Uterus (tissue), 4 donors: ENCODE measurements around the gene POLR2C. TPM values are rescaled to one million over a fixed set of nuclear protein-coding genes. Genes with fewer than 3 reads are reported as not detected.
"Not testable (repeated sequence)": the region's sequence is repeated elsewhere in the genome, so short reads cannot be mapped to it uniquely, and the experiment has no call there.

ENCODE experiments used
- DNase-seq, 2 donors: peaks; one replicate each; pipeline ENCODE4 v3.0.0-alpha.2; 2019 to 2020
- H3K27ac ChIP-seq, 2 donors: fragments of 200-600 bp; sonication (generic); 1 replicate in 1 of 2; 2 replicates in 1 of 2; pipeline ENCODE4 v1.5.1; 2016 to 2018
- H3K27me3 ChIP-seq, 2 donors: fragments of 200-600 bp; sonication (generic); one replicate each; pipeline ENCODE4 v1.5.1; 2018 to 2019; ENCODE audit warnings: control low read depth in 1 of 2
- H3K36me3 ChIP-seq, 2 donors: fragments of 200-600 bp; sonication (generic); one replicate each; pipeline ENCODE4 v1.5.1; 2019; ENCODE audit warnings: control low read depth in 1 of 2
- H3K4me1 ChIP-seq, 2 donors: fragments of 200-600 bp; sonication (generic); one replicate each; pipeline ENCODE4 v1.5.1; 2018 to 2019; ENCODE audit warnings: control low read depth in 1 of 2
- H3K4me3 ChIP-seq, 2 donors: fragments of 200-600 bp; sonication (generic); 1 replicate in 1 of 2; 2 replicates in 1 of 2; pipeline ENCODE4 v1.5.1; 2018 to 2019; ENCODE audit warnings: mild to moderate bottlenecking in 1 of 2
- H3K9me3 ChIP-seq, 2 donors: fragments of 200-600 bp; sonication (generic); one replicate each; pipeline ENCODE4 v1.5.1; 2019; ENCODE audit warnings: control low read depth in 1 of 2
- CTCF ChIP-seq, 4 experiments: fragments of 200-600 bp in 2 of 4; fragments of 450-650 bp in 2 of 4; sonication (generic) in 2 of 4; IDR thresholded peaks; one replicate each; pipeline ENCODE4 v1.5.1; 2016 to 2019; ENCODE audit warnings: antibody characterized with exemption in 4 of 4, mild to moderate bottlenecking in 2 of 4, moderate library complexity in 1 of 4
- POLR2A ChIP-seq, 2 donors: fragments of 450-650 bp; IDR thresholded peaks; one replicate each; pipeline ENCODE4 v1.6.1; 2016; ENCODE audit warnings: antibody characterized with exemption in 2 of 2, mild to moderate bottlenecking in 1 of 2, moderate library complexity in 1 of 2
- intact Hi-C: fragments of 100-400 bp; cut with DNase I; formaldehyde crosslinking; loops from one replicate; pipeline ENCODE4 v1.15.1; 2023; ENCODE audit warnings: low total_unique reads
- total RNA-seq, 4 donors: library from RNA; depleted of rRNA in 3 of 4; stranded (reverse); fragments of >200 nt in 3 of 4; gene quantifications; one replicate each; pipeline versions ENCODE4 v1.1.0 to v1.2.4, GENCODE V29; 2014 to 2023
- donor health status: DM: yes; HTN: yes; CAD: no.

POLR2C gene
- total RNA-seq, 4 donors from 2014 or later = 64.3 to 460 (median 104) TPM

DNA sequence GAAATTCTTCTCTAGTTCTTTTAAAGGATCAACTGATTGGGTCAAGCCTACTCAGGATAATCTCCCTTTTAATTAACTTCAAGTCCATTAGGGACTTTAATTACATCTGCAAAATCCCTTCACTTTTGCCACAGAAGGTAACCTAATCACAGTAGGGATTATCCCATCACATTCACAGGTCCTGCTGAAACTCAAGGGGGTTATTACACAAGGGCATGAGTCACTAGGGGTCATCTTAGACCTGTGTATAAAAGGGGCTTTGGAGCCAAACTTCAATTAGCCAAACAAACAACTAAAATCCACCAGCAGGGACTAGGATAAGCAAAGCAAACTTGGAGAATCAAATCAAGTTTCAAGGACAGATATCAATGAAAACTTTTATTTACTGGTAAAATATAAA is 34.7 kb upstream of the POLR2C start:
- intact Hi-C loops = no loop called here
- Histone ChIP-seq H3K36me3 (no peaks in the 10 kb centered on the region), H3K4me1 (no peaks in the 10 kb centered on the region), H3K27me3 (no peaks in the 10 kb centered on the region), H3K4me3 (no peak overlapping the region), H3K9me3 (no peaks in the 10 kb centered on the region), H3K27ac (no peak overlapping the region)
- no peak for DNase-seq
- no peak for TF ChIP-seq POLR2A (IDR thresholded peaks at IDR 0.05)

DNA sequence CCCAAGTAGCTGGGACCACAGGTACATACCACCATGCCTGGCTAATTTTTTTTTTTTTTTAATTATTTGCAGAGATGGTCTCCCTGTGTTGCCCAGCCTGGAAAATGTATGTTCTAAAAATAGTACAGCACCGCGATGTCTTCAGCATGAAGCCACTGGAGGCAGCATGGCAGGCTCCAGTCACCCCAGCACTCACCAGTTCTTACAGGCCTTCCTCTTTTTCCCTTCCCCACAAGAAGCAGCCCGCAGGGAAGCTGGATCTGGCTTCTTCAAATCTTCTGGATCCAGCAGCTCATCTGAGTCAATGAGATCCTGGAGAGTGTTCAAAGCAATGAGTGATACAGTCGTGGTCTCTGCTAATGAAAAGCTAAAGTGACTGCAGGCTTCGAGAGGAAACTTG is 31.5 kb upstream of the POLR2C start:
- intact Hi-C loops = no loop called here
- H3K27ac ChIP-seq = no peak overlapping the region
- DNase-seq = no peak
- TF ChIP-seq CTCF (IDR thresholded peaks at IDR 0.05) (no peak), POLR2A (IDR thresholded peaks at IDR 0.05) (no peak)
- H3K36me3 ChIP-seq = no peaks in the 10 kb centered on the region
- no peaks in the 10 kb centered on the region for H3K4me1 ChIP-seq
- H3K9me3 ChIP-seq = no peaks in the 10 kb centered on the region
- no peak overlapping the region for H3K4me3 ChIP-seq
- no peaks in the 10 kb centered on the region for H3K27me3 ChIP-seq

DNA sequence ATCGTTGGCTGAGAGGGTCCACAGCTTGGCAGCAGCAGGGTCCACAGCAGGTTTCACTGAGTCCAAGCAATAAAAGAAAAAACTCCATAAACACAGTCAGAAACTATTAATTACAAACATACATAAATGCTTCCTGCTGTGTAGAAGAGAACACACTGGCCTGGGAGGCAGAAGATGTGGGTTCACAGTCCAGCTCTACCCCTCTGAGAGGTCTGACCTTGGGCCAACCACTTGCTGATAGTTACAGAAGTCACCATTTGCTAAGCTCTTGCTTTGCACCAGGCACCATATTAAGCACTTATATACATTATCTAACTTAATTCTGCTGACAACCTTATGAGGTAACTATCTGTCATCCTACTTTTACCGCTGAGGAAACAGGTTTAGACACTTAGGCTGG is 30.0 kb upstream of the POLR2C start:
- H3K9me3 ChIP-seq = no peaks in the 10 kb centered on the region
- H3K36me3 ChIP-seq = no peaks in the 10 kb centered on the region
- intact Hi-C loops = no loop called here

GRCh38 chr16:57432989-57433388 is 29.5 kb upstream of the POLR2C start:
- H3K4me3 ChIP-seq = no peak overlapping the region
- no peak for DNase-seq
- no peaks in the 10 kb centered on the region for H3K9me3 ChIP-seq
- H3K27ac ChIP-seq = no peak overlapping the region
- no peaks in the 10 kb centered on the region for H3K36me3 ChIP-seq
- TF ChIP-seq POLR2A (IDR thresholded peaks at IDR 0.05) = no peak
- TF ChIP-seq CTCF (IDR thresholded peaks at IDR 0.05) = no peak
- intact Hi-C loops = no loop called here
- no peaks in the 10 kb centered on the region for H3K27me3 ChIP-seq
- H3K4me1 ChIP-seq = no peaks in the 10 kb centered on the region

More for the DNA sequence above, 30.0 kb upstream of the POLR2C start:
- no peak overlapping the region for H3K4me3 ChIP-seq
- no peaks in the 10 kb centered on the region for H3K4me1 ChIP-seq
- TF ChIP-seq CTCF (IDR thresholded peaks at IDR 0.05) (no peak), POLR2A (IDR thresholded peaks at IDR 0.05) (no peak)
- H3K27me3 ChIP-seq = no peaks in the 10 kb centered on the region
- no peak for DNase-seq
- H3K27ac ChIP-seq = no peak overlapping the region

DNA sequence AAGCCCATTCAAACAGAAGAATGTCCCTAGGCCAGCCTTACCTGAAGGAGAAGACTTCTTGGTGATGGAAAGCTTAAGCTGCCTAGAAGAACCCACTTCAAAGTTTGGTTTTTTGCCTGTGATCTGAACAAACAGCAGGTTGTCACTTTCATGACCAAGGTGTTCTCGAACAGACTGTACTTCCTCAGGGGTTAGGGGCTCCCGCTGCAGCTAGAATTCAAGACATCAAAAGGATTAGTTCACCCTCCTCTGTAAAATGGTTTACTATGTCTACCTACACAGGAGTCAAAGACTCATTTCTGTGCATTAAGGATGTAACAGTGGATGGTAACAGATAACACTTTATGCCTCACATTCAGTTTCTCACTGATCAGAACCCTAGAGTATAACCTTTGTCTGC is 28.5 kb upstream of the POLR2C start:
- DNase-seq = no peak
- H3K4me3 ChIP-seq = no peak overlapping the region
- H3K27me3 ChIP-seq = no peaks in the 10 kb centered on the region
- no peak overlapping the region for H3K27ac ChIP-seq
- intact Hi-C loops = no loop called here
- TF ChIP-seq POLR2A (IDR thresholded peaks at IDR 0.05) = no peak
- TF ChIP-seq CTCF (IDR thresholded peaks at IDR 0.05) = no peak
- no peaks in the 10 kb centered on the region for H3K9me3 ChIP-seq
- H3K36me3 ChIP-seq = no peaks in the 10 kb centered on the region
- no peaks in the 10 kb centered on the region for H3K4me1 ChIP-seq

DNA sequence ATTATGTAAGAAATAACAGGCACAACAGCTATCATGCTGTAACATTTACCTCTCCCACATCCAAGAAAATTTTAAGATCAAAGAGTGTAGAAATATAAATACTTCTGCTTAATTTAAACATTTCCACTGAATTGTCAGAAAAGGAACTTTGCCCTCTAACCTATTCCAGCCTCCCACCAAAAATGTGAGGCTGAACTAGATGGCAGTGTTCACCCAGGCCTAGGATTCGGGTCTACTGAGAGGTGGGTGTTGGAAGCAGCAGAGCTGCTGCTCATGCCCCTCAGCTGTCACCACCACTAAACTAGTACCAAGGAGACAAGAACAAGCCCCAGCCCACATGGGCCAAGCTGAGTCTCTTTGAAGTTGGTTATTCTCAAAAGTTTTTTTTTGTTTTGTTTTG is 26.6 kb upstream of the POLR2C start:
- no peak for DNase-seq
- intact Hi-C loops = no loop called here
- no peaks in the 10 kb centered on the region for H3K27me3 ChIP-seq
- H3K4me3 ChIP-seq = no peak overlapping the region
- H3K9me3 ChIP-seq = no peaks in the 10 kb centered on the region
- no peaks in the 10 kb centered on the region for H3K4me1 ChIP-seq
- no peak overlapping the region for H3K27ac ChIP-seq
- no peaks in the 10 kb centered on the region for H3K36me3 ChIP-seq
- TF ChIP-seq CTCF (IDR thresholded peaks at IDR 0.05) (no peak), POLR2A (IDR thresholded peaks at IDR 0.05) (no peak)

GRCh38 chr16:57439947-57440346 is 22.5 kb upstream of the POLR2C start:
- DNase-seq, H3K27me3 ChIP-seq, H3K4me3 ChIP-seq, H3K36me3 ChIP-seq, H3K4me1 ChIP-seq, H3K9me3 ChIP-seq, intact Hi-C loops, H3K27ac ChIP-seq: not testable (repeated sequence)

DNA sequence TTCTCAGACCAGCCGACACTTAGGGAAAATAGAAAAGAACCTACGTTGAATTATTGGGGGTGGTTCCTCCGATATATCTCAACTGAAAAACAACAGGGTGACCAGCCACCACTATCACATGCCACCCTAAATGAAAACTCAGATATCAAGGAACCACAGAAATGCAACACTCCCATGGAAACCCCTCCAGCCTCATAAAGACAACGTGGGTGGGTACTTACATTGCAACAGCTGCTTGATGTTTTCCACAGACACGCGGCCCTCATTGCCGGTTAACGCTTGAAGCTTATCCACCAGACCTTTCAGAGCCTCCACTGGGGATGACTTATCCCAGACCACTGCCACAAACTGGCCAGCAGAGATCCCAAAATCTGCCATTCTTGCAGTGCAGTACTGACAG is 21.9 kb upstream of the POLR2C start:
- H3K4me1 ChIP-seq, H3K36me3 ChIP-seq, DNase-seq, H3K4me3 ChIP-seq, H3K27ac ChIP-seq, H3K27me3 ChIP-seq, intact Hi-C loops, H3K9me3 ChIP-seq: not testable (repeated sequence)
